GM21423 (cell line): ENCODE results near the gene TRIM66.

ENCODE experiments used
- ATAC-seq: cut with Tn5 transposase; IDR thresholded peaks from one replicate; pipeline ENCODE4 v1.9.1; 2021; ENCODE audit warnings: mild to moderate bottlenecking, moderate library complexity; ENCODE audit not compliant: unreplicated experiment

Gene TRIM66

DNA sequence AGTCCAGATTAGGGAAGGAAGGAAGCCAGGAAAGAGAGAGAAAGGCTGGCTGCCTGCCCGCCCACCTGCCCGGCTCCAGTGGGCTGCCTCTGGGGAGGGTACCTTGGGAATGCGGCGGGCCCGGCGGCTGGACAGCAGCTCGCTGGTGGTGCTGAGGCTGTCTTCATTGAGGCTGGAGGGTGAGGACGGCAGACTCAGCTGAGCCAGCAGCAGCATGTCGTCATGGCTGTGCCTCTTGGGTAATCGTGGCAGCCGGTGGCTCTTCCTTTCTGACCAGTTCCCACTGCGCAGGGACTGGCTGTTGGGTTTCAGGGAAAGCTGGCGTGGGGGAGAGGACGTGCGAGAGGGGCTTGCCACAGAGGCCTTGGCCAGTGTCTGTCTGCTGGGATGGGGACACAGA, 33.0 kb upstream of the TRIM66 start:
- no peak for ATAC-seq

DNA sequence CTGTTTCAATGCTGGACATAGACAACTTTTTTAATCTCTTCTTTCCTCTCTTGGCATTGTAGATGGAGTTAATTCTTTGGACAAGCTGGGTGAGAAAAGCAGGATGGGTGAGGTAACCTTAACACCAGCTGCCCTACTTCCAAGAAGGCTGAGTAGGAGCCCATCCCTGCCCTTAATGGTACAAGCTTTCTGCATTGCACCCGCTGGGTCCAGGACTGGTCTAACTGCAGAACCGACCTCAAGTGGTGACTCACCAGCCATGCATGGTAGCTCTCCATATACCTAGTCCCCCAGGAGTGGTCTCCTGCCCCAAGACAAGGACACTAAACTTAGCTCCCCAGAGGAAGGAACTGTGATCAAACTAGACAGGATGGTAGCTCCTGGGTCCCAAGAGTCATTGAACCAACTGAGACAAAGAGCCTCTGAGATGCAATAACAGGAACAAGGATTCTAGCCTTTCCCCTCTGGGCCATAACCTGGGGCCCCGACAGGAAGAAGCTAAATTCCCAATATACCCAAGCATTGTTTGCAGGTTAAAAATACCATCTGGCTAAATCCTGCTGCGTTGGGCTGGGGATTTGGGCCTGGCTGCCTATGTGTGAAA, 32.3 kb upstream of the TRIM66 start:
- no peak for ATAC-seq

DNA sequence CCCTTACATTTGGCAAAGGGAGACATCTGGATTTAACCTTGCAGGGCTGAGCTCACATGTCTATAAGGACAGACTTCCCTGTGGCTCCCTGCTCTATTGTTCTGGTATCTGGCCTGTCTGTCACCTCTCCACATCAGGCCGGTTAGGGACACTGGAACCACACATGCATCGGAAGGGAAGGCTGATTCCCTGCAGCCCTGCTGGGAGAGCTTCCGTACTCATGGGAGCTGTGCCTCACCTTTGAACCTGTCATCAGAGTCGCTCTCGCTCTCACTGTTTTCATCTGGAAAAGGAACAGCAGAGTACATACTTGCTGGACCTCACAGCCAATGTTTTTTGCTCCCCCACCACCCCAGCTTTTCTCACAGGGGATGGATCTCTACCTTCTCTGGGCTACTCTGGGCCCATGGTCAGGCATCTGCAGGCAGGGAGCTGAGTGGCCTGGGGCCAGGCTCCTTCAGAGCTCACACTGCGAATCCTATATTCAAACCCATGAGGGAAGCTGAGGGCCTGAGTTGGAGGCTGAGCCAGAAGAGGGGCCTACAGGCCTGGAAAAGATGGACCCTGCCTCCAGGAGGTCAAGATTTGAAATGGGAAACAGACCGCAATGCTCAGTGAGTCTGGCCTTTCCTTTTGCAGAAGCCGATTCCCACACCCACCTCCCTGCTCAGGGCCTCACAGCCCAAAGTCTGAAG, 31.4 kb upstream of the TRIM66 start:
- no peak for ATAC-seq

DNA sequence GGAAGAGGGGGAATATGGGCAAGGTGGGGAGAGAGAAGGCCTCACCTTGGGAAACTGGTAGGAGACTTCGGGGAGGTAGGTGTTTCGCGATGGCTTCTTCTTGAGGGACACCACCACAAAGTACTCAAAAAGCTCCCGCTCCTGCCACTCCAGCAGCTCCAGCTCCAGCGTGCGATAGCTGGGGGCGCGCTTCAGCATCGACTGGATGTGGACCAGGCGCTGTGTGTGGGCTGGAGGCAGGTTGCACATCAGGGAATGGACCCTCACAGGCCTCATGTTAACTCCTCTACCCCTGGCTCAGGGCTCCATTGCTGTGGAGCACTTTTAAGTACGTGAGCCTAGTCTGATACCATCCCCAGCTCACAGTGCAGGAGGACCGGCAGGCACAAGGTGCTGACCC, 30.0 kb upstream of the TRIM66 start:
- ATAC-seq, result no peak

DNA sequence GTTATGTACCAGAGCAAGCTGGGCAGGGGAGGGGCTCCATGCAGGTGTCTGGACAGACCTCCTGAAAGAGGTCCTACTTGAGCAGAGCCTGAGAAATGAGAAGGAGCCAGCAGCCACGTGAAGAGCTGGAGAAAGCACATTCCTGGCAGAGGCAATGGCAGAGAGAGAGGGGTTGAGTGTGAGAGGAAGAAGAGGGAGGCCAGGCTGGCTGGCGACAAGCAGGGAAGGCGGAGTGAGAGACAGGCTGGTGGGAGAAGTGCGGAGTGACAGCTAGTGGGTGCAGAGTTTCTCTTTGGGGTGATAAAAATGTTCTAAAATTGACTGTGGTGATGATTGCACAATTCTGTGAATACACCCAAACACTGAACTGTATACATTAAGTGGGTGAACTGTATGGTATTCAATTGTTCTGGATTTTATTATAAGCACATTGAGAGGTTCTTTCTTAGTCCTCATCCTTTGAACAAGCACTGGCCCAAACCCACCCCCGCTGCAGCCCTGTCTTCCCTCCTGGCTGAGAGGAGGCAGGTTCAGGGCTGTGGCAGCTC, 29.5 kb upstream of the TRIM66 start:
- ATAC-seq, result no peak

DNA sequence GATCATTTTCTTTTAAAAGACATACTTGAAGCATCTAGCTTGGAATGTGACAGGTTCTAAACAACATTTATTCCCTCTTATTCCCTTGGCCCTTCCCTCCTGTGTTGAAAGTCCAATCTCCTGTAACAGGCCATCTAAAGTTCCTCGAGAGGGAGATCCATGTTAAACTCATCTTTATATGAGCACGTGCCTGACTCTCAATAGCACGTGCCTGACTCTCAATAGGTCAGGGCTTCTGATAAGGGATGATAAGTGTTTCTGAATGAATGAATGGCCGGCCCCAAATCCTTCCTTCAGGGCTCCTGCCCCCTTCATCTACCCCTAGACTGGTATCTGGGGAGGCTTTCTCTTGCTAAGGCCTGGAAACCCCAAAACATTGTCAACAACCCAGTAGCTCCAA, 27.3 kb upstream of the TRIM66 start:
- no peak for ATAC-seq

DNA sequence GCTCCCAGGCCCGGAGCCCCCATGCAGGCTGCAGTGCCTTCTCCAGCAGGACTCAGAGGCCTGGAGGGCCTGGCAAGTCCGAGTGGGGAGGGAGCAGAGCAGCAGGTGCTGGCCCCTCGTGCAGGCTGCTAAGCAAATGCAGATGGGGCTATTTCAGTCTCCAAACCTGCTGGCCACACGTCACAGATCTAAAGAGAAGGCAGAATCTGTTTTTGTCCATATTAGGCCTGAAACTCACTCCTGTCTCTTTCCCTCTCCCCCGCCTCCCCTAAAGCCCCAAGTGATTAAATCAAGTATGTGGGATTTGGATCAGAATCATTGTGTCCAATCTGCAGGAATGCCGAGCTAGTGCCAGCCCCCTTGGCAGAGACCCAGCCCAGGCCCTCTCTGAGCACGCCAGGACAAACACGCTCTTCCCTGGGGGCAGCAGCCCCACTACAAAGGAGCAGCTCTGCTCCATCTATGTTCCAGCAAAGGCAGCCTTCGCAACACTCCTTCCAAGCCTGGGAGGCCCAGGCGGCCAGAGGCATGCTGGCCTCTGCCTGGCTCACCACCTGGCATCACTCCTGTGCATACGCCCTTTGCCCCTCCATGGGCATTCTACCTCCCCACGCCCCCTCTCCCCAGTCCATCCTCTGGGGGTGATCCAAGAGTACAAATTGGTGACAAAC, 26.7 kb upstream of the TRIM66 start:
- ATAC-seq, result no peak

DNA sequence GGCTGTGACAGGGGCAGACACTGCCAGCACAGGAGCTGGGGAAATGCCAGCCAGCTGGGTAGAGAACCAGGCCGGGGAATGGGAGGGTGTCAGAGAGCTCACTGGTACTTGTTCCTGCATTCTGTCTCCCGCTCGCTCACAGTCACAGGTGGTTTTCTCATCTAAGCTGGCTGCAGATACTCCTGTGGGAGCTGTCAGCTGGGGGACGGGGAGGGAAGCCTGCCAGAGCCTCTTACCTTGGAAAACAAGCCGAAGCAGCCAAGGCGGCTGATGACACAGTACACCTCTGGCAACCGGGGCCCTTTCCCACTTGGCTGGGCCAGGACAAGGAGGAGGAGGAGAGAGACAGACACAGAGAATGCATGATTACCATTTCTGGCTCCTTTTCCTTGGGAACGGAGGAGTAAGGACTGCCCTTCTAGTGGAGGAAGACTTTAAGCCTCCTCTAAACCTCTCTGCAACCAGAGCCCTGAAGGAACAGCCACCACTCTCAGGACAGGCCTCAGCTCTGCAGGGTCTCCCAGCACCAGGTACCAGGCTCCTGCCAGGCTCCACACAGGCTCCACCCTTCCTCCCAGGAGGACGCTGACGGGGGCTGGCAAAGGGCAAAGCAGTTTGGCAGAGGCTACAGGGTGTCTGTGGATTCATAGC, 25.2 kb upstream of the TRIM66 start:
- no peak for ATAC-seq

DNA sequence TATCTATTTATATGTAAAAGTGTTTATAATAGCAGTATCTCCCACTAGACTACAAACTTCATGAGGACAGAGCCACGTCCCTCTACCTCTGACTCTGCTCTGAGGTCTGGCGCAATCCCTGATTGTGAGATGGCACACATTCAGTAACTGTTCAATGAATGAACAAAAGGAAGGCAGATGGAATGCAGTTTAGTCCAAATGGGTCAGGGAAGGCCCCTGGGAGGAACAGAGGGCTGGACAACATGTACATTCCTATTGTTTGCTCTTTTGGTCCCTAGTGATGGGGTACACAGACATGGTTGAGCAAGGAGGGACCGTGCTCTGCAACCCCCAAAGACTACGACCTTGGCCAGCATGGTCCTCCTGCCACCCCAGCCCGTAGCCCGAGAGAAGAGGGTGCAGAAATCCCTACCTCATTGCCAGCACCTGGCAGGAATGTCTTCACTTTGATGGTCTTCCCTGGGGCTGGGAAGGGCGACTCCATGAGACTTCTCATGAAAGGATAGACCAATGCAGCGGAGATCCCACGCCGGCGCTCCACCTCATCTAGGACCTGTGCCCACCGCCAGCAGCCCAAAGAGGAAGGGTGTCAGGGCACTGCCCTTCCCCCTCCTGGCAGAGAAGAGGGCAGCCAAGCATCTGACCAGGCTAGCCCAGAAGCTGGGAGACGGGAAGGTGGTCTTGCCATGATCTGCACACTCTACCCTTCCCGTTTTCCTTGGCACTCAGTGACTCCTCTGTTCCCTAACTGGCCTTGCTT, 24.4 kb upstream of the TRIM66 start:
- ATAC-seq, result no peak

DNA sequence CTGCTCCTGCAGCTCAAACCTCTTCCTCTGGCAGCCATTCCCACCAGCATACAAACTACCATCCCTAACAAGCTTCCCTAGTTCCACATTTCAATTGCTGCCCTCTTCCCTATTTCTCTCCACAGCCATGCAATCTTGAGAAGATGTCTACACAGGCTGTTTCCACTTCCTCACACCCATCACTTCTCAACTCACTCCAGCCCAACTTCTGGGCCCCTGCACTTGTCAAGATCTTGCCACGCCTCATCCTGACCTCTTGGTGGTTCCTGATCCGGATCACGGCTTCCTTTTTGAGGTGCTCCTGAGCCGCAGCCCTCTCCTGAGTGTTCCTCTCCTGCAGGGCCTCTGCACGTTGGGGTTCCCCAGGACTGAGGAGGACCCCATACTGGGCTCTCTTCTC, 22.7 kb upstream of the TRIM66 start:
- no peak for ATAC-seq

DNA sequence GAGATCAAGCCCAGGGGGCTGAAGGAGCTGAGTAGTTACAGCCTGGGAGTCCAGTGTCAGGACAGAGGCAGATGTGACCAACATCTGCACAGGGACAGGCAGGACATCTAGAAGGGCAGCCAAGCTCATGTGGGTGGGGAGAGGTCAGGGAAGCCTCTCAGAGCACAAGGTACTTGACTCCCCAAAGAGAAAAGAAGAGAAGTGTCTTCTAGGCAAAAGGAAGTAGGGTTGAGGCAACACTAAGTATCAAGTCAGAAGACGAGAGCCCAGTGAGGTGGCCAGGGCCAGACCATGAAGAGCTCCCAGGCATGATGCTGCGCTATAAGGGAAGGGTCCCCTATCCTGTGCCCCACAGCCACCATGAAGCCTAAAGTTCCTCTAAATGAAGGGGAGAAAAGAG, 21.7 kb upstream of the TRIM66 start:
- ATAC-seq, result no peak

DNA sequence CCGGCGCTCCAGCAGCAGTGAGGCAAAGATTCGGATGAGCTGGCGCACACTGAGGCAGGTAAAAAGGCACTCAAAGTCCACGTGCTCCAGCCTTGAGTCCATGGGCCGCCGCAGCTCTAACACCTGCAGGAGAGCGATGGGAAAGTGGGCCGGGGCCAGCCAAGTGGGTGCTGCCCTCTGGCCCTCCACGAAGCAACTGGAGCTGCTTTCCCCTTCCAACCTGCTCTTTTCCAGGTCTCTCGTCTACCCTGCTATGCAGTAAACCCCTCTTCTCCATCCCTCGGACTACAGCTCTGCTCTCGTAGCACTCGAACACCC, 20.1 kb upstream of the TRIM66 start:
- no peak for ATAC-seq

DNA sequence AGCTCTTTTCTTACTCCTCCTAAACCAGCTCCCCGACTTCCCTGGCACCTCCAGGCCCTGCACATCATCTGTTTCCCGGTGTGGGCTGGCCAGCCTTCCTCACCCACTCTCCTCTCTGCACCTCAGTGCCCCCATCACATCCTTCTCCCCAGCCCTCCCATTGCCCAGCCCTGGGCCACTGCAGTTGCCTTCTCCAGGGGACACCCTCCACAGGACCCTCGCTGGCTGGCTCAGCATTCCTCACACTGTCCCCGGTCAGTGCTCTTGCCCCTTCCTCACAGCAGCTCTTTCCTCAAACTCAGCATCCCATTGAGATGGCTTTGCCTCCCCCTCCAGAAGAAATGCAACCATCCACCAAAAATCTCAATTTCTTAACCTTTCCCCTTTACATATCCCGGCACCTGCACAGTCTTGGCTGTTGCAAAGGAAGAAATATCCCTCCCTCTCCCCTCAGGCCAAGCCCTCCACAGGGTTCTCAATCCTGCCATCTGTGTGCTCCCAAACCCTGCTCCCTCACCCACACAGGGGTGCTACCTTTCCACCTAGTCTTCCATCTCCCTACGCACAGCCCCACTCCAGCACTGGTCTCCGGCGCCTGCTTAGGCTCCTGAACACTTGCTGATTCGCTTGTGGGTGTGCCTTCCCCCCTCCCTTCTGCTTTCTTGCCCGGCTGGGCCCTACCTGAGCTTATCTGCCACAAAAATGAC, 19.6 kb upstream of the TRIM66 start:
- ATAC-seq, result no peak

DNA sequence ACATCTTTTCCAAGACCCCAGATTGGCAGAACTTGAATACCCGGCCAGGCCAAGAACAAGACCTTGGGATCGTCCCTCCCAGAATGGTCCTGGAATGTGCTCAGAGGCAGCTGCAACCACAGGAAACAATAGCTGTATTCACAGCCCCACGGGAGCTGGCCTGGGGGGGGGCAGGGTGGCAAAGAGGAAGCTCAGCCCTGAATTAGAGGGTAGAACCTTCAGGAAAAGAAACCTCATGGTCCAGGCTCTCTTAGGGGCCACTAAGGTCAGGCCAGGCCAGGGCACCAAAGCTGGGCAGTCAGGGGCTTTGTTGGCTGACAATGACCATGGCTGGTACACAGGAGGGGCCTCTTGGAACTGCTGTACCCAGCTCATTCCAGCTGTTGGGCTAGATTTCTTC, 17.4 kb upstream of the TRIM66 start:
- no peak for ATAC-seq

DNA sequence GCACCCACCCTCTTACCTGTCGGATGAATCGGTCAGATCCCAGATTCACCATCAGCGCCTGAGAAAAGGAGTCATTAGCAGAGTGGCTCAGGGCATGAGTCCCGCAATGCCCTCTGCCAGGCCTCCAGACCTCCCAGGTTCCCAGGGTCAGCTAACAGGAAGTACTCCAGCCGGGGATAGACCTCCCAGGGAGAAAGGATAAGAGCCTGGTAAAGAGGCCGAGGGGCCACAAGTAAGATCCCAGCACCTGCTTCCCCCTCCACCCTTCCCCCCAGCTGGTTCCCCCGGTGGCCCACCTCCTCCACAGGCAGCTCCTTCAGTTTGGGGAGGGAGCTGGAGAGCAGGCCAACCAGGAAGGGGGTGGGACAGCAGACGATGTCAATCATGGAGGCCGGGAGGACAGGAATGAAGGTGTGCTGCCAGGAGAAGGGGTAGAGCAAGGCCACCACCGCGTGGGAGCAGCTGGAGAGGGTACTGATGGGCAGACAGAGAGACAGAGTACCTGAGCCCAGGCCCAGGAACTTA, 16.5 kb upstream of the TRIM66 start:
- ATAC-seq, result no peak

DNA sequence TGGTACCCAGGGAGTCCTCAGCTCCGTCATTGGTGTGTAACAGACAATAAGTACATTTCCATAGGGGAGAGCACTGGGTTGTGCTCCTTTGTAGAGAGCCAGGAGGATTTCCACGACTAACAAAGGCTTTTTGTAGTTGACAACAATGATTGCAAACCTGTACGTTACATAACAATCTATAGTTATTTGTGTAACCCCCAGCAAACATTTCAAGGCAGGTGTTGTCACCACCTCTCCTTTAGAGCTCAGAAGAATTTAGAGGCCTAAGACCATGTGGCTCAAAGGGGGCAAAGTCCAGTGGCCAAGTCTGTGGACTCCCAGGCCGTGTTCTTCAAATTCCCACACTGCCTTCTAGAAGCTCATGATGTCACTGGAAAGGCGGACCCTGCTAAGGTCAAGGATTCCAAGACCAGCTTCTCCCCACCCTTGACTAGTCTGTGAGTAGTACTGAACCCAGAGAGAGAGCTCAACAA, 15.9 kb upstream of the TRIM66 start:
- no peak for ATAC-seq

DNA sequence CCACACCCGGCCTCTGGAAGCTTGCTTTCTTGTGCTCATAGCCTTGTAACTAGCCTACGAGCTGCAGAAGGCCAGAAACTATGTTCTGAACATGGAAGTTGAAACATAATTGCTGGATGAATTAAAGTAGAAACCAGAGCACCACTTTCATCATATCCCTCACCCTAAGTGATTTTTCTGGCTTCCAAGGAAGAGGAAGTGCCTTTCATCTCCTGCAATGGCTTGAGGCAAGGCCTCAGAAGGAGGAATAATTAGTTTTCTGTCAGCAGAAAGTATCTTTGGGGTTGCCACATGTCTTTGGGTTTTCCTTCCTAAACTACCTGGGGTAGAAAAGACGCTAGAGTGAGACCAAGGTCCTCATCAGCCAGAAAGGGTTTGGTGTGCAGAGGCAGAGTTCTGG, 14.6 kb upstream of the TRIM66 start:
- no peak for ATAC-seq

DNA sequence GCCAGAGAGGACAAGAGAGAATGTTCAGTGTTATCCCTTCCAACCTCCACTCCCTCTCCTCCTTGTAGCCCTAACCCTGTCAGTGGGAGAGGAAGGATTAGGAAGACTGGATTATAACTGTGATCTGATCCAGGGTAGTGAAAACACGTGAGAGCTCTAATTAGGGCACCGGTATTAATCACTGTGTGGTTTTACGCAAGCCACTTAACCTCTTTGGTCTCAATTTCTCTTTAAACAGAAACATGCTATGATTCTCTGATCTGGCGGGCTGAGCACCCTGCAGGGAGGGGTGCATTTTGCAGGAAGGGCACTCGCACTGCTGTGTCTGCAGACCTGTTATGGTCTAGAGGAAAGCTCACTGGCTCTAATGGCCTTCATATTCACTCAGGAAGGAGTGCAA, 11.7 kb upstream of the TRIM66 start:
- no peak for ATAC-seq

DNA sequence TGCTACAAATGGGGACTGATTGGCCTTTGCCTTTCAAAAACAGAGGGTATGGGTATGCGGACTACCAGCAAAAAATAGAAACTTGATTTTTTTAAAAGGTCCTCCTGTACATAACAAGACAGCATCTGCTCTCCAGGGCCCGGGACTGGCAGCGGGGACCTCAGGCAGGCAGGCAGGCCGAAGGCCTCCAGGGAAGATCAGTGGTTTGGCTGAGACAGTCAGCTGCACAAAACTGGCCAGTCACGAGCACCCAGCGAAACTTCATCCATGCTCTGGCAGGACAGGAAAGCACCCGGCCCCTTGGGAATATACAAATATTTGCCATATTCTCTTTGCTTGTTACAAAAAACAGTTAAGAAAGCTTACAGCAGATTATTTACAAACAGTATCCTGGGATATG, 11.1 kb upstream of the TRIM66 start:
- ATAC-seq, result no peak

DNA sequence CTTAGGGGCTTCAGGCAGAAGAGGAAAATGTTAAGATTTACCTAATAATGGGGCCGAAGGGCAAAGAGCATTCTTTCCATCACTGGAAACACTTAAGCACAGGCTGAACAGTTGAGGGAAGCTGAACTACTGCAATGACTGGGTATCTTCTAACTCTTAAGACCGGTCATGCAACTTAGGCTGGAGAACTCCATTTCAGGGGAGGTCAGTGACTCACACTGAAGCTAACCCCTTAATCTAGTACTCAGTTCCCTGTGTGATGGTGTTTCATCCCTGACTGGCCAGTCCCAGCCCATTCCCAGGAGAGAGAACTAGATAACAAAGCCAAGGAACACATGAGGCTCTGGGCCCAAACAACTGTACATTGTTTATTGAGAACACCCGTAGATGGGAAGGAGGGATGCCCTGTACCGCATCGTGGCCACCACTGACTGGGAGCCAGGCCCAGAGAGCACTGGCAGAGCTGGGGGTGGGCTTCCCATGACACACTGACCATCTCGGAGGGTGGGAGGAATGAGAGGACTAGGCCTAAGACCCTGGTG, 10.6 kb upstream of the TRIM66 start:
- ATAC-seq, result no peak
